Fibroblast of lung (primary cell): Measurements from ENCODE around the gene NSG2. TPM values are rescaled to one million over a fixed set of nuclear protein-coding genes. Genes with fewer than 3 reads are reported as not detected.

Source experiments
- DNase-seq, 2 donors: peaks; one replicate each; pipeline versions ENCODE4 v3.0.0 to v3.0.0-alpha.2; 2010; ENCODE audit warnings: low read depth in 2 of 2
- H2AFZ ChIP-seq: 2 replicates; pipeline ENCODE4 v1.5.1; 2012; ENCODE audit warnings: low read length, control low read depth, inconsistent platforms
- H3K27ac ChIP-seq: 2 replicates; pipeline ENCODE4 v1.5.1; 2011; ENCODE audit warnings: low read length, control low read depth; ENCODE audit not compliant: insufficient read depth
- H3K27me3 ChIP-seq: 2 replicates; pipeline ENCODE4 v1.5.1; 2011; ENCODE audit warnings: mild to moderate bottlenecking, low read length; ENCODE audit not compliant: control insufficient read depth, insufficient read depth
- H3K36me3 ChIP-seq: 2 replicates; pipeline ENCODE4 v1.5.1; 2011; ENCODE audit warnings: low read length; ENCODE audit not compliant: control insufficient read depth, insufficient read depth
- H3K4me1 ChIP-seq: 2 replicates; pipeline ENCODE4 v1.5.1; 2011; ENCODE audit warnings: low read length; ENCODE audit not compliant: control insufficient read depth, insufficient read depth; ENCODE audit errors: extremely low read depth
- H3K4me2 ChIP-seq: 2 replicates; pipeline ENCODE4 v1.5.1; 2011; ENCODE audit warnings: low read length, control low read depth; ENCODE audit not compliant: insufficient read depth; ENCODE audit errors: extremely low read depth
- H3K4me3 ChIP-seq, 4 experiments: fragments of 200-600 bp in 1 of 4; sonication (generic) in 1 of 4; replicated peaks in 1 of 4; 2 replicates each; pipeline ENCODE4 v1.5.1; 2011 to 2016; ENCODE audit warnings: low read length in 4 of 4, low read depth in 3 of 4, mild to moderate bottlenecking in 3 of 4, control low read depth in 2 of 4, inconsistent platforms in 1 of 4, mixed read lengths in 1 of 4; ENCODE audit not compliant: insufficient read depth in 1 of 4; ENCODE audit errors: control extremely low read depth in 1 of 4
- H3K79me2 ChIP-seq: 2 replicates; pipeline ENCODE4 v1.5.1; 2012; ENCODE audit warnings: mild to moderate bottlenecking, low read length, inconsistent platforms; ENCODE audit not compliant: control insufficient read depth, insufficient read depth
- H3K9ac ChIP-seq: 2 replicates; pipeline ENCODE4 v1.5.1; 2011; ENCODE audit warnings: mild to moderate bottlenecking, low read length, control low read depth; ENCODE audit not compliant: insufficient read depth
- H3K9me3 ChIP-seq: 2 replicates; pipeline ENCODE4 v1.5.1; 2012; ENCODE audit warnings: low read depth, low read length; ENCODE audit not compliant: control insufficient read depth, insufficient read depth
- H4K20me1 ChIP-seq: 2 replicates; pipeline ENCODE4 v1.5.1; 2011; ENCODE audit warnings: low read length; ENCODE audit not compliant: control insufficient read depth, insufficient read depth; ENCODE audit errors: extremely low read depth
- CTCF ChIP-seq, 2 donors: IDR thresholded peaks in 1 of 2; conservative IDR thresholded peaks in 1 of 2; 1 replicate in 1 of 2; 2 replicates in 1 of 2; pipeline ENCODE4 v1.5.1; 2011 to 2012; ENCODE audit warnings: low read length in 2 of 2, control low read depth in 1 of 2, inconsistent platforms in 1 of 2, low read depth in 1 of 2, mild to moderate bottlenecking in 1 of 2
- EZH2 ChIP-seq: IDR thresholded peaks from 2 replicates; pipeline ENCODE4 v1.5.1; 2012; ENCODE audit warnings: low read length, control low read depth, mild to moderate bottlenecking; ENCODE audit errors: missing control alignments
- polyA plus RNA-seq, 2 donors: library from polyadenylated mRNA; depleted of rRNA in 1 of 2; stranded (reverse) in 1 of 2; unstranded in 1 of 2; fragments of >200 nt; gene quantifications; 2 replicates each; pipeline ENCODE4 v1.2.1, GENCODE V29; 2011 to 2012; ENCODE audit warnings: missing spikeins in 1 of 2
- total RNA-seq: library from RNA; depleted of rRNA; stranded (reverse); fragments of >200 nt; gene quantifications from 2 replicates; pipeline ENCODE4 v1.2.1, GENCODE V29; 2014

The NSG2 gene
- total and polyA plus RNA-seq, 2 donors (not counting 1 experiment from before 2014, with no cell fraction given): not detected

- Histone ChIP-seq H3K4me2 (no peak overlapping the region), H3K36me3 (no peaks in the 10 kb centered on the region), H3K4me3 (no peak overlapping the region), H3K9me3 (no peaks in the 10 kb centered on the region), H4K20me1 (no peaks in the 10 kb centered on the region), H2AFZ (no peak overlapping the region), H3K4me1 (no peaks in the 10 kb centered on the region), H3K27ac (no peak overlapping the region), H3K79me2 (no peaks in the 10 kb centered on the region), H3K27me3 (no peaks in the 10 kb centered on the region), H3K9ac (no peak overlapping the region)
- DNase-seq: no peak
- TF ChIP-seq EZH2 (no peak), CTCF (conservative IDR thresholded peaks at IDR 0.05 in 1 of 2, IDR thresholded peaks at IDR 0.05 in 1 of 2; ENCODE audit: low read depth in 1 of 2, low read length in 2 of 2) (no peak)
These were observed 11.7 kb downstream of the NSG2 start for GRCh38 chr5:174057206-174057605.

DNA sequence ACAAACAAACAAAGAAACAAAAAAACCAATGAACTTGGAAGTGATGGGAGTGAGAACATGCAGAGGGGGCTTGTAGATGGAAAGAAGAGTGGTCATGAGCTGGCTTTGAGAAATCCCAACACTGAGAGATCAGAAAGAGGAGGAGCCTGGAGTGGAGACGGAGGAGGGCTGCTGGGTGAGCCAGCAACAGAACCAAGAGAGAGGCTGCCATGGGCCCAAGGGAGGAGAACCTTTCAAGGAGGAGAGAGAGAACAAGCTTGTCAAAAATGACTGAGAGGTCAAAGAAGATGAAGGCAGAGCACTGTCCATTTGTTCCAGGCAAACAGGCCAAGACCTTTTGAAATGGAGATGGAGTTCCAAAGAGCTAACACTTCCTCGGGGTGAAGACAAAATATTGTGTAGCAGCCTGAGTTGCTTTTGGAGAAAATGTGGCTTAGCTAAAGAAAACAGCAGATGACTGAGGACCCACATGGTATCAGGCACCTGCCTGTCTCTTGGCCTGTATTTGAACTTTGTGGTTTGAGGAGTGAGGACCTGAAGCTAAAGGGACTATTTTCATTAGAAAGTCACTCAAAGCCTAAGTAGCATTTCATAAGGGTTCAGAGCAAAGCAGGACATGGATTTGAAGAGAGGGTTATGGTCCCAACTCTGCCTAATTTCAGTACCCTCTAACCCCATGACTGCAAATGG lies 13.1 kb downstream of the NSG2 start:
- no peaks in the 10 kb centered on the region for H3K27me3 ChIP-seq
- no peaks in the 10 kb centered on the region for H4K20me1 ChIP-seq
- no peaks in the 10 kb centered on the region for H3K79me2 ChIP-seq
- no peaks in the 10 kb centered on the region for H3K36me3 ChIP-seq
- H3K27ac ChIP-seq: no peak overlapping the region
- H3K9ac ChIP-seq: no peak overlapping the region
- no peaks in the 10 kb centered on the region for H3K9me3 ChIP-seq
- no peaks in the 10 kb centered on the region for H3K4me1 ChIP-seq
- H3K4me2 ChIP-seq: no peak overlapping the region
- no peak overlapping the region for H3K4me3 ChIP-seq
- H2AFZ ChIP-seq: no peak overlapping the region
- no peak for DNase-seq
- TF ChIP-seq EZH2: no peak
- no peak for TF ChIP-seq CTCF (conservative IDR thresholded peaks at IDR 0.05 in 1 of 2, IDR thresholded peaks at IDR 0.05 in 1 of 2; ENCODE audit: low read depth in 1 of 2, low read length in 2 of 2)

DNA sequence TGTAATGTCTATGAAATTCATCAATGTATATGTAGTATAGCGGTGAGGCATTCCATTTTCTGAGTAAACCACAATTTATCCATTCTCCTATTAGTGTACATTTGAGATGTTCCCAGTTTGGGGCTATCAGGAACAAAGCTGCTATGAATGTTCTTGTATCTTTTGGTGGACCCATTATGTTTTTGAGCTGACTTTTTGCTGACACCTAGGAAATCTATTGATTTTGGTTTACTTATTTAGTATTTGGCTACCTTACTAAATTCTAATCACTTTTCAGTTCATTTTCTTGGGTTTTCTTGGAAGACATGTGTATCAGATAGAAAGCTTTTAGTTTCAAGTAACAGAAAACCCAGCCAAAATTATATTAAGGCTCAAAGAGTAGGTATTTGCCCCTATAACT lies 13.7 kb downstream of the NSG2 start:
- no peaks in the 10 kb centered on the region for H3K4me1 ChIP-seq
- H3K9me3 ChIP-seq: no peaks in the 10 kb centered on the region
- no peaks in the 10 kb centered on the region for H3K27me3 ChIP-seq
- no peak for DNase-seq
- H3K27ac ChIP-seq: no peak overlapping the region
- no peak overlapping the region for H3K9ac ChIP-seq
- H3K4me3 ChIP-seq: no peak overlapping the region
- no peak overlapping the region for H3K4me2 ChIP-seq
- no peaks in the 10 kb centered on the region for H4K20me1 ChIP-seq
- TF ChIP-seq CTCF (conservative IDR thresholded peaks at IDR 0.05 in 1 of 2, IDR thresholded peaks at IDR 0.05 in 1 of 2; ENCODE audit: low read depth in 1 of 2, low read length in 2 of 2) (no peak), EZH2 (no peak)
- H3K79me2 ChIP-seq: no peaks in the 10 kb centered on the region
- no peaks in the 10 kb centered on the region for H3K36me3 ChIP-seq
- no peak overlapping the region for H2AFZ ChIP-seq
